CD4-positive, alpha-beta T cell treated with Interferon alpha-2 for 1 hour (primary cell): ENCODE results near the gene ELP4.
"Not testable (repeated sequence)": the region's sequence is repeated elsewhere in the genome, so short reads cannot be mapped to it uniquely, and the experiment has no call there.

Experiments used
- DNase-seq, 2 donors: peaks; one replicate each; pipeline ENCODE4 v3.0.0-alpha.2; 2020 to 2022

The ELP4 gene

DNA sequence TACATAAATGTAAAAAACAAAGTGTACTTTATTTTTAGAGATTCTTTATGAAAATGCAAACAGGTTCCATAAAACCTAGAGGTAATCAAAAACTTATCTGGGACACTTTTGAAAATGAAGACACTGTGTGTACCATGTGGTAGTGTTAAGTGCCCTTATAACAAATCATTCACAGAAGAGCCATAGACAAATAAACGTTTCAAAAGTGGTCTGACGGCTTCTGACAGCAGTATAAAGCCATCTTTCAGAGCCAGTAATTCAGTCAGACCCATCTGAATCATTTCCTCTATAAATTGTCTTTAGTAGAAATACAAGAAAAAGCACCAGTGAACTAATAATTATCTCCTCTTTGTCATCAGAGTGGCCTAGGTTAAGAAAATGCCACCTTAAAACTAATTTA lies 201.6 kb downstream of the ELP4 start:
- DNase-seq = no peak

DNA sequence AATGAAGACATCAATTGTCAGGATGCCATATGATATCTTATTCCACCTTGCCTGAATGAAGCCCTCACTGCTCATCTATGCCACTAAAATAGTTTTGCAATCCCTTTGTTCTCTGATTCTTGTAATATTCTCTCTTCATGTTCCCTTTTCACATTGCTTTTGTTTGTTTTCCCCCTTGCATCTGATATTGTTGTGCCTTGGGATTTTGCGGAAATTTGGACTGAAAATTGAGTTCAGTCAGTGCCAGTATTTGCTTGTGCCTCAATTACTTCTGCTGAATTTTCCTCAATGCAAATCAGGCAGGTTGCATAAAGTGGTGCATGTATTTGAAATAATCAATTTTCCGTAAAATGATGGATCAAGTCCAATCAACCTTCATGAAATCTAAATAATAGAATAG lies 203.3 kb downstream of the ELP4 start:
- no peak for DNase-seq

DNA sequence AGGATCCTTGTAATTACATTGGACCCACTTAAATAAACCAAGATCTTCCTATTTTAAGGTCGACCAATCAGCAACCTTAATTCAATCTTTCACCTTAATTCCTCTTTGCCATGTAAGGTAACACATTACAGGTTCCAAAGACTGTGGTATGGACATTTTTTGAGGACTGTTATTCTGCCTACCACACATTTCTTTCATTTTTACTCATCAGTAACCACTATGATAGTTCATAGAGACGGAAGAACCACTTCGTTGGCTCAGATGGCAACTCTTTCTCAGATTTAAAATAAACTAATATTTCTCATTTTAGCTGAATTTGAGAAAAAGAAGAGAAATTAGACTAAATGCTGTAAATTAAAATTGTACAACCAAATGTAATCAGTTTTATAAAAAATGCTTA lies 205.3 kb downstream of the ELP4 start:
- DNase-seq = no peak

DNA sequence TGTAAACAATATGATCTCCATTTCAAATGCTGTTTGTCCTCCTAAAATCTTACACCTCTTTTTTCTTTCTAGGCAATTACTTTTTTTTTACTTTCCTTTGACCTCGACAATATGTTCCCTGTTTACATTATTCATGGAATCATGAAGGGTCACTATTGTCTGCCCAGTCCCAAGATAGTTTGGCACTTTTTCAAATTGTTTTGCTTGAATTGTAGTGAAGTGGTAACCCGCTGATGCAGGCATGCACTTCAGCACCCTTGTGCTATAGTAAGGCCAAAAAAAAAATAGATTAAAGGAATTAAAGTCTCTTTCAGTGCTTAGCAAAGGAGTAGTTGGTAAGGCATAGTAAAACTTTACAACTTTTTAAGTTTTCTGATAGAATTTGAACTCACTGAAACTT lies 210.7 kb downstream of the ELP4 start:
- no peak for DNase-seq

DNA sequence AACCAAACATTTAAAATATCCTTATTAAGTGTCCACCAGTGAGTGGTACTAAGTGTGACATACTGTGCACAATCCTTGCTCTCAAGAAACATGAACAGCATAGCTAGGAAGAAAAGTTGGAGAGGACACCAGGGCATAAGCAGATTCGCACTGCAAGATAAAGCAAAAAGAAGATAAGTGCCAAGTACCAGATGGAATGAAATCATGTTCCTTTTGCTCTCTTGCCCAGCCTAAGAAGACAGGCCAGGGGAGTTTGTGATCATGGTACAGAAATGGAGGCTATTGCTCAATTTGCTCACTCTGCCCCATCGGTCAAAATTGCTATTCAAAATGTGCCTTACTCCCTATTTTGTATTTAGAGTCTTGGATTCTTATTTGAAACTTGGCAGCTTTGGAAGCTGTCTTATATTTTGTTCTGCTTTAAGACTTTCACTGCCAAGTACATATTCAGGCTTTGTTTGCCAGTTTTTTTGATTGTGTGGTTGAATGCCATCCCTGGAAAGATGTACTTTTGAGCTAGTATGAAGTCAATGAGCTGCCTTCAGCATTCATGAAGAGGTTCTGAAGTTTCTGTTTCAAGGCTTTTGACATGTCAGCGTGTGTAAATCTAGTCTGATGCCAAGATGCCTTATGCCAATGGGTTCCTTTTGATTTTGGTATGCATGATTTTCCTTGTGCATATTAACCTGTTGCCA lies 211.3 kb downstream of the ELP4 start:
- no peak for DNase-seq

DNA sequence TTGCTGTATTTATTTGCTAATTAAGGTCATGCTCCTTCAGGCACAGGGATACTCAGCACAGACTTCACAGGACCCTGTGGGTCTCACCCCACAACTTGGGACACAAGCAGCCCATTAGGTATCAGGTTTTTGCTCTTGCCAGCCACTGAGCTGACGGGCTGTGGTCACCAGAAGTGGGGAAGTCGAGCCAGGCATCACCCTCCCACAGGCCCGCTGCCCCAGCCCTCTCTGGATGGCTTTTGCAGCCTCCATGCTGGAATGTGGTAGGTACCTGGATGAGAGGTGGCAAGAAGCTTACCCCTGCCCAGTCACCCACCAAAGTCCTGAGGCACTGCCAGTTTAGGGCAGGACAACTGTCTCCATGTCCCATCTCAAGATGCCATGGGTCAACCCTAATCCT lies 213.2 kb downstream of the ELP4 start:
- DNase-seq = no peak

DNA sequence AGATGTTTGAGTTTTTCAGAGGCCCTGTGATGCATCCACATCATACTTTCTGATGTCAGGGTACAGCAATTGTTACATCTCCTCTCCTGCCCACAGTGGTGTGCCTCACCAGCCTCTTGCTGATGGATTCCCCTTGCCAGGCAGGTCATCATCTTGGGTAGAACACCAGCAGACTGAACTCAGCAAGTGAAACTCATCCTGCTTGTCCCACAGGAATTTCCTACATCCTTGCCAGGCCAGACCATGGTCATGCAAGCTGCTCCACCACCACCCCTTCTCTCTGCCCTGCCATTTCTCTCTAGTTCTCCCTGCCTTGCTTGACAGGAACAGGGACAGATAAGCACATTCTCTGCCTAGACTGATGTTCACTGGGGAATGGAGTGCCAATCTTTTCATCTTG lies 215.6 kb downstream of the ELP4 start:
- DNase-seq = no peak

DNA sequence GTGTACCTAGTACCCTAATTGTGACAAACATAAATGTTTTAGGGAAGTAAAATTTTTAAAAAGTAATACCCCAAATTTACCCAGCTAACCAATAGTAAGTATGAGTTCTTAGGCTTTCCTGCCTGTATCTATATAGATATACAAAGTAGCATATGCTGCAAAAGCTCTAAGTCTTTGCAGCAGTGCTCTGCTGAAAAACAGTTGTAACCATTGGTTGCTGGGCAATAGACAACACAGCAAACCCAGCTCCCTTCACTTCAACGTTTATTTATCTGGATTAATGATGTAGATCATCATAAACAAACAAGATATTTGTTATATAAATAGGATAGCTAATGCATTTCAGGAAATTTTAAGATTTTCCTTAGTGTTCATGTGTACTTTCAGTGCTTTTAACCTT lies 218.9 kb downstream of the ELP4 start:
- DNase-seq = no peak

DNA sequence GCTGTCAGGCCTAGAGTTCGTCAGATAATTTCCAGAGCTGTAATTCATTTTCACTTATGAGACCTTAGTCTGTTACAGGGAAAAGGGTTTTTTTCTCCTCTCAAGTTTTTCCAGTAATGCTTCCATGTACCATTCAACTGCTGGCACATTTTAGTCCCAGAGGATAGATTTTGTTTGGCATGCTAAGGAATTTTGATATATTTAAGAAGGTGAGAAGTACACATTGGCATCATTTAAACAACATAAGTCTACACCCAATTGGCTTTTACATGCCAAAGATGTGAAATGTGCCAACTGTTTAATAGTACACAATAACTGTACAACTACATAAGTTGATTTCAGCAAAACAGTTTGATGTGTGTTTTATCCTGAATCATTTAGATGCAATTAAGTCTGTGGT lies 230.6 kb downstream of the ELP4 start:
- DNase-seq = no peak

DNA sequence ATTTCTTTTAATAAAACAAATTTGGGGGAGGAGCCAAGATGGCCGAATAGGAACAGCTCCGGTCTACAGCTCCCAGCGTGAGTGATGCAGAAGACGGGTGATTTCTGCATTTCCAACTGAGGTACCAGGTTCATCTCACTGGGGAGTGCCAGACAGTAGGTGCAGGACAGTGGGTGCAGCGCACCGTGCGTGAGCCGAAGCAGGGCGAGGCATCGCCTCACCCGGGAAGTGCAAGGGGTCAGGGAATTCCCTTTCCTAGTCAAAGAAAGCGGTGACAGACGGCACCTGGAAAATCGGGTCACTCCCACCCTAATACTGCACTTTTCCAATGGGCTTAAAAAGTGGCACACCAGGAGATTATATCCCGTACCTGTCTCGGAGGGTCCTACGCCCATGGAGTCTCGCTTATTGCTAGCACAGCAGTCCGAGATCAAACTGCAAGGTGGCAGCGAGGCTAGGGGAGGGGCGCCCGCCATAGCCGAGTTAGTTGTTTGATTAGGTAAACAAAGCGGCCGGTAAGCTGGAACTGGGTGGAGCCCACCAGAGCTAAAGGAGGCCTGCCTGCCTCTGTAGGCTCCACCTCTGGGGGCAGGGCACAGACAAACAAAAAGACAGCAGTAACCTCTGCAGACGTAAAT lies 231.3 kb downstream of the ELP4 start:
- not testable (repeated sequence) for DNase-seq

DNA sequence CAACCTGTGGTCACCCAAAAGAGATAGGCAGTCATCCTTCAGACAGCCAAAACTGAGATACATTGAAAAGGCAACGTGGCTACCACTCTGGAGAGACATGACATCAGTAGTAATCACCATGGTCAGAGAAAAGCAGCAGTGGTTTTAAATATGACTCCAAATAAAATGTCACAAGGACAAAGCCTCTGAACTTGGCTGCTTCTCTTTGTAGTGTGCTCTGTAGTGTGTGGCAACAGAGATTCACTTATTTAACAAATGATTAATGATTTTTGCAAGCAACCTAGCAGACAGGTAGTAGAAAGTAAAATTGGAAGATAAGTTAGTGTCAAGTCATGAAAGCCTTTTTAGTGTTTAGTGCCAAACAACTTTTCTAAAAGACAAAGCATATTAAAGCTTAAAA lies 238.0 kb downstream of the ELP4 start:
- DNase-seq = no peak

DNA sequence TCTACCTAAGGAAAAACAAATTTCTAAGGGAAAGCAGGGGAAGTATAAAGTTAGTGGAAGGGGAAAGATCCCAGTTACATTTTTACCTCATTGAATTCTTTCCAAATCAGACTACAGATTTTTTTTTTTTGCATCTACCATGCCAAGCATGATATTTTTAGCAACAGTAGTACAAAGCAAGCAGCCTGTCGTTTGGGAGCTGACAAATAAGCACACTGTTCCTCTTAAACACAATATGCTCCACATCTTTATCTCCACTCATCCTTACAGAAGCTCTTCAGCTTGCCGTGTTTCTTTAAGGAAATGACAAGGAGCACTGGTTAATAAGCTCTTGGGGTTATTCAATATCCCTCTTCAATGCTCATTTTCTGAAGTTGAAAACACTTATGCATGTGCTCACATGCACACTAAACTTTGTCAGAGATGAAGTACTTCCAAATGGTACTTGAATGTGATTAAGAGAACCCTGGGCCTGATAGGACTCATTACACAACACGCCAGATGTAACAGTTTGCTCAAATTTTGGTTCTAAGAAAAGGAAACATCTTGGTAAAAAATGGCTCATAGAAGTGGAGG lies 247.8 kb downstream of the ELP4 start:
- no peak for DNase-seq

DNA sequence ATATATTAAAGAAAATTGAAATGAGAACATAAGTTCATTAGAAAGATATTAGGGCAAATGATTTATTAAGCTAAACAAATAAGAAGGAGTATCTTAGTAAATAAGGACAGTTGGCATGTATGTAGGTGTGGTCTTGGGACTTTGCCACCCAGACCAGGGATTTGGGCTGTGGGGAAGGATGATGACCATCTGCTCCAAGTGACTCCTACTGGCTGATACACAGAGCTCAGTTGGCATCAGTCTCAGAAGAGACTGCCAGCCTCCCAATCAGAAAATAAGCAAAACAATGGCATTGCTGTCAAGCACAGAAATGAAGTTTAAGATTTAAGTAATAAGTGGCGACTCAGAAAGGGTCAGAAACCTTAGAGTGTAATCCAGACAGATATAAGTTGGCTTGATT lies 252.1 kb downstream of the ELP4 start:
- DNase-seq = no peak

DNA sequence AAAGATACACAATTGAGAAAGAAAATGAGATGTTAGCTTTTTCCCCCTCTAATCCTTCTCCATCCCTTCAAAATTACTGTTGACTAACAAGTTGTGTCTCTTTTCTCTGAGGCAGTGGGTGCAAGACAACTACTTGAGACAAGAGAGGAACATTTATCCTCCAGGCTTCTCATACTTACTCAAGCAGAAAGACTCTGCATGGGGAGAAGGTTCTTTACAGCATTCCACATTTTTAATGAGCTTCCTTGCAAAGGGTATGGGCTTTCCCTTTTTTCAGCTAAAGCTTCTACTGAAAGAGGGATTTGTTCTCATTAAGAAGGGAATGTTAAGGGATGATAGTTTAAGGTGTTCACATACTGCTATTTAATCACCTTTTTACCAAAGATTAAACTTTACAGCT lies 253.7 kb downstream of the ELP4 start:
- no peak for DNase-seq

DNA sequence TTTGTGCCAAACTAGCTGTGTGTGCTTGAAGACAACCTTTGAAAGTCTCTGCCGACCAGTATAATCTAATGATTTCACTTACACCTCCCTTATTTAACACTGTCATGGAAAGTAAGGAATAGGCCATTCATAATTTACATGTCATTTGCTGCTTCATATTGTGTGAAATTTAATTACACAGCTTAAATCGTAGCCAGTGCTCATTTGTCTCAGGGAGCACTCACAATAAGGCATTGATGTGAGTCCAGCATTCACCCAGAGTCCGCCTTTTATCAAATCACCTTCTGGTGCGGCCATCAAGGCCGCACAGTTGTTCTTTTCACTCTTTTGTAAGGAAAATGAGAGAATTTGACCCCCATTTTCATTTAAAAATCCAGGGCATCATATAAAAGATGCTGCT lies 254.7 kb downstream of the ELP4 start:
- no peak for DNase-seq

DNA sequence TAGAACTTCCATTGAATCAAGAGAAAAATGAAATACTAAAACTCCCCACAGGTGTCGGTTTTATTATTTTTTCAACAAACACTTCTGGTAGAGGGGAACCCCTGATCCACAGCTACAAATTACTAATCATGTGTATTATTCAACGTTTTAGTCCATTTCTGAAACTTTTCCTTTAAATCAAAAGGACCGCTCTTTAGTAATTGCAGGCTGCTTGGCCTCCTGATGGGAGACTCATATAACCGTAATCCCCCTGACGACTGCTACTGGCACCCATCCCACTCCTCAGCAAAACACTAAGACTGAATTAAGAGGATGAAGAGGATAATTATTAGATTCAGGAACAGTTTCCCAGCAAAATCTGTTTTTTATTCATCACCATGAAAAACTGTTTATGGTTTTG lies 255.2 kb downstream of the ELP4 start:
- DNase-seq = no peak

DNA sequence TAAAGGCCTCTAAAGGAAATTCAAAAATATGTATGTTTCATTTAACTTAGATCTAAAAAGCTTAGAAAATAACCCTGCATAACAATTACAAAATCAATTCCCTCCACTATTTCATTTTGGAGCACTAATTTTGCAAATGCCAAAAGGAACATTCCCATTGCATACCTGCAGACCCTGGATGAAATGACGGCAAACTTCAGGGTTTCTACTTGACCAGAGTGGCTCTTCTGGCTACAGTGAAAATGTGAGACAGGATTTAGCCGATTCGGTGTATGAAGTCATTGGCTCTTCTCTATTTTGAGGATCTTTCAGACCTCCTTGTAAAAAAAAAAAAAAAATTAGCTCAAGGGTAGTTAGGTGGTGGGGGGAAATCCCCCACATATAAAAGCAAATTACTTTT lies 257.5 kb downstream of the ELP4 start:
- DNase-seq = no peak

DNA sequence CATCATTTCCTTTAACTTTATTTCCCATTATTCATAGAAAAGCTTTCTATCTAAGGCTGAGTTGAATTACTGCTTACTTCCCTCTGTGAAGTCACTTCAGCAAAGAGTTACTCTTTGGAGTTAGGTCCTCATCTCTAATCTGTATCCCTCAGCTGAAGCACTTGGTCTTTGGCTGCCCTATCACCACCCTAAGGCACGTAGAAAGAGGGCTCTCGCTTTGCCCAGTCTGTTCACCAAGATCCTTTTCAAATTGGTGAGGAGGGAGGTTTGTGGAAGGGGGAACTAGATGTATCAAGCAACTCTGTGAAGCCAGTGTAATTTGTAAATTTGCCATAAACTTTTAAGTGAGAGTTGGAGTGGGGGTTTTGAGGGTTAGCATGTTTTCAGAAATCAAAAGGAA lies 258.1 kb downstream of the ELP4 start:
- DNase-seq = no peak

DNA sequence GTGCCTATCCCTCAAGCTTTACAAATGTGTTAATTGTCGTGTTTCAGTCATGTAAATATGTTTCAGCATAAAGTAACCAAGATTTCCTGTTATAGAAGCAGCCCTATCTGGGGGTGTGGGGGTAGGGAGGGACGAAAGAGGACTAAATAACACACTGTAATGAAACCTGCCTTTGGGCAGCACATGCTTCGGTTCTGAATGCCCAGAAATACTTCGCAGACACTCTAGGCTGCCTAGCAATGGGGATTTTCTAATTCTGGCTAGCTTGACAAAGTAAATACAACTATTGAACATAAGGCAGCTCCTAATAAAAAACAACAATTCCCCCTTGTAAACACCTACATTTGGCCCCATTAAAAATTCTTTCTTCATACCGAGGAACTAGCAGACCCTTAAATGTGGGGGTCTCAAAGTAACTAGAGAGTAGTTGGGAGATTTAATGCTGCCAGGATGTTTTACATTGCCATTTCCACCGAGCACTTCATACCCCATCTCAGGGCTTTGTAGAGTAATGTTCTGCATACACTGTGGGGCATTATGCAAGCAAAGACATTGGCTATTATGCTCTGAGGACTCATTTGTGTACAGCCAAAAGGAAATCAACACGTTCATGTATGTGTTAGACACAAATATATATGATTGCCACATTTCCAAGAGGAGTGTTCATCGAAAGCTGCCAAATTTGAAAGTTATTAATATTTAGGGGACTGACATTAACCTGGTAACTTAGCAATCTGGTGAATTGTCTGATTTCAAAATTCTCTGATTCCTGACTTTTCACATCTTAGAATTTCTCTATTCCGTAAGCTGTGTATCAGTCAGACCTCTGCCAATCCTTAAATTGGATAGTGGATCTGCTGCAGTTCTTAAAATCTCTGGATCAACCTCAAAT lies 259.4 kb downstream of the ELP4 start:
- DNase-seq = no peak

DNA sequence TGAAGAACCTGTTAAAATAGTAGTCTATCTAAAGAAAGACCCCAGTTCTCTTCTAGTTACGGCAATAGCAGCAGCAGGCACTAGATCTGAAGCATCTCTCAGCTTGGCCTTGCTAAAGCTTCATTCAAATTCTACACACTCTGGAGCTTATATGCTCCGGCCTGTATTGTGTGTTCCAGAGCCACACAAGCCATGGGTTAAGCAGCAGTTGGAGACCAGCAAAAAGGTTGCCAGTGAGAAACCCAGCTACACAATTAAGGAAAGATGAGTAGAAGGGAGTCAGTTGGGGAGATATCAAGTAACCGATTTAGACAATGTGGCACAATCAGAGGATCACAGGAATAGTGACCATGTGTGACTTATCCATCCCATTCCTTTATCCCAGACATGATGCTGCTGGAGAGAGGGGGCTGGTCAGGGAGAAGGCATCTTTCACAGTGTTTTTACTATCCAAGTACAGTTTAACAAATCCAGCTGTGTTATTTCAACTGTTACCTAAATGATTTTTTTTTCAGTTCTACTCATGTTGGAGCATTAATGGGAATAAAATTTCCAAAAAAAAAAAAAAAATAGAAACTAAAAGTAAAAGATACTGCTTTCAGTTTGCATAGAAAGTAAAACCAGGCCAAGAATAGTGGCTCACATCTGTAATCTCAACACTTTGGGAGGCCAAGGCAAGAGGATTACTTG lies 260.6 kb downstream of the ELP4 start:
- no peak for DNase-seq

DNA sequence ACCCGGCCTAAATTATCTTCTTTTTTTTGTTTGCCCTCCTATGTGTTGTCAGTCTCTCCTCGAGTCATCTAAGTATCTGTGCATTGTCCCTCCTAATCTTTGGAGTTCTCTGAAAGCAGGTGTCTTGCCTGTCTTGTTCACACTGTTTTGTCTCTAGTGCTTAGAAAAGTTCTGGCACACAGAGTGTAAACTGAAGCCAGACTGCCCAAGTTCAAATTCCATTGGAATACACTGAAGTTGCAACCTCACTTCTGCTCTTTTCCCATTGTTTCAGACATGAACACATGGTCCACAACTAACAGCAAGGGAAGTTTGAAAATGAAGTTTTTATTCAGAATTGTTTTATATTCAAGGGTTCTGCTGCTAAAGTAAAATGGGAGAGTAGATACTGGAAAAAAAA lies 262.8 kb downstream of the ELP4 start:
- DNase-seq = no peak

DNA sequence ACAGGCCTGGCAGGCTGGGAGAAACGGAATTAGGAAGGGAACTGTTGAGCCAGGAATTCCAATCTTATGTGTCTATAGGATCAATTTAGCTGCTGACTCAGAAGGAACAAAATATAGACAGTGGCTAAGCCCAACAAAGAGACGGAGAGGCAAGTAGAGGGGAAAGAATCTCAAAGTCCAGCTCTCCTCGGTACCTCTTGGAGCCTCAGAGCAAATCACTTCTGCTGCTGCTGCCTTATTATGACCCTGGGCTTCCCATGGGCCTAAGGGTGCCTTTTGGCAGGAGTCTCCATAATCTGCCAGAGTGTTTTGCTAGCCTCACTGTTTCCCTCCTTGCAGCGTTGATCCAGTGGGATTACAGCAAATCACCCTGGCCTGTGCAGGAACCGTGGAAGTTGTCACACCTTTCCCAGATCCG lies 269.8 kb downstream of the ELP4 start:
- DNase-seq = no peak

DNA sequence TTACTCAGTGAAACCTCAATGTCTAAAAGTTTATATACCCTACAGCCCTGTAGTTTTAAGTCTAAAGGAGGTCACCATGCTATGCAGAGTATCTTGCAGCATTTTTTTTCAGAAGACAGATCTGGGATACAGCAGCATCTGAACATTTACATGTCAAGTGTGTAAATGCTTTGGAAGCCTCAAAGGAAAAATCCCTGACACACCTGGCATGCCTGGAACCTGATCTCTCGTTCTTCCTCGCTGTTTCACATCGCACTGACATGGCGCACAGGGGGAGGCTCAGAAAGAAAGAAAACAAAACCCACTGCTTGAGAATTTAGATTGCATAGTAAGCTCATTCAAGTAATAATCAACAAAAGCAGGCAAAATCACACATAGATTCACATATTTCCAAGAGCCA lies 270.5 kb downstream of the ELP4 start:
- DNase-seq = no peak
